GM23338 (cell line): Measurements from ENCODE around the gene USP48. TPM values are rescaled to one million over a fixed set of nuclear protein-coding genes. Genes with fewer than 3 reads are reported as not detected.

Source experiments
- ATAC-seq: fragments of 200-7000 bp; cut with Tn5 transposase; 3 replicates; pipeline ENCODE4 v1.9.1; 2020
- DNase-seq: peaks from one replicate; pipeline ENCODE4 v3.0.0-alpha.2; 2015; ENCODE audit warnings: low spot score
- H2AFZ ChIP-seq: fragments of 200-600 bp; sonication (generic); 2 replicates; pipeline ENCODE4 v1.8.0; 2016; ENCODE audit warnings: antibody characterized with exemption, mild to moderate bottlenecking, moderate library complexity
- H3F3A ChIP-seq: fragments of 200-600 bp; sonication (generic); replicated peaks from 2 replicates; pipeline ENCODE4 v1.8.0; 2017; ENCODE audit warnings: antibody characterized with exemption, mixed run types, low read depth
- H3K27ac ChIP-seq: fragments of 200-600 bp; sonication (generic); 2 replicates; pipeline ENCODE4 v1.6.1; 2016; ENCODE audit warnings: low read depth
- H3K27me3 ChIP-seq: fragments of 200-600 bp; sonication (generic); 2 replicates; pipeline ENCODE4 v1.8.0; 2016; ENCODE audit warnings: mild to moderate bottlenecking, mixed run types, moderate library complexity; ENCODE audit not compliant: insufficient read depth
- H3K36me3 ChIP-seq: fragments of 200-600 bp; sonication (generic); 2 replicates; pipeline ENCODE4 v1.8.0; 2016; ENCODE audit warnings: mild to moderate bottlenecking; ENCODE audit not compliant: insufficient read depth
- H3K4me1 ChIP-seq: fragments of 200-600 bp; sonication (generic); 2 replicates; pipeline ENCODE4 v1.8.0; 2016; ENCODE audit warnings: mild to moderate bottlenecking, moderate library complexity; ENCODE audit not compliant: insufficient read depth
- H3K4me2 ChIP-seq: fragments of 200-600 bp; sonication (generic); 2 replicates; pipeline ENCODE4 v1.7.1; 2017; ENCODE audit warnings: mixed run types
- H3K4me3 ChIP-seq: fragments of 200-600 bp; sonication (generic); 2 replicates; pipeline ENCODE4 v1.6.1; 2016; ENCODE audit warnings: mixed run types
- H3K79me2 ChIP-seq: fragments of 200-600 bp; sonication (generic); replicated peaks from 2 replicates; pipeline ENCODE4 v1.8.0; 2017; ENCODE audit warnings: mild to moderate bottlenecking; ENCODE audit not compliant: insufficient read depth
- H3K9me2 ChIP-seq: fragments of 200-600 bp; sonication (generic); 2 replicates; pipeline ENCODE4 v1.8.0; 2017; ENCODE audit not compliant: insufficient read depth
- H4K20me1 ChIP-seq: fragments of 200-600 bp; sonication (generic); replicated peaks from 2 replicates; pipeline ENCODE4 v1.8.0; 2017; ENCODE audit warnings: mild to moderate bottlenecking; ENCODE audit not compliant: insufficient read depth
- H3K27ac Mint-ChIP-seq: 2 replicates; pipeline ENCODE4 v1.8.0; 2020; ENCODE audit warnings: inconsistent platforms, mild to moderate bottlenecking, moderate library complexity, mixed read lengths
- H3K27me3 Mint-ChIP-seq: 3 replicates; pipeline ENCODE4 v1.8.0; 2022; ENCODE audit warnings: low read depth, mild to moderate bottlenecking, moderate library complexity, mixed read lengths, inconsistent platforms; ENCODE audit not compliant: insufficient read depth, poor library complexity
- H3K36me3 Mint-ChIP-seq: 3 replicates; pipeline ENCODE4 v1.8.0; 2021; ENCODE audit warnings: low read depth, mild to moderate bottlenecking, inconsistent platforms, moderate library complexity, mixed read lengths
- H3K4me1 Mint-ChIP-seq: 3 replicates; pipeline ENCODE4 v1.8.0; 2020; ENCODE audit warnings: mild to moderate bottlenecking, inconsistent platforms, mixed read lengths
- H3K4me3 Mint-ChIP-seq: 3 replicates; pipeline ENCODE4 v1.8.0; 2021; ENCODE audit warnings: moderate library complexity, mild to moderate bottlenecking, inconsistent platforms, mixed read lengths
- H3K9me3 Mint-ChIP-seq: 3 replicates; pipeline ENCODE4 v1.8.0; 2020; ENCODE audit warnings: moderate library complexity, mild to moderate bottlenecking, inconsistent platforms, mixed read lengths
- CREB1 ChIP-seq: fragments of 250-450 bp; sonication (Bioruptor Pico); IDR thresholded peaks from 2 replicates; pipeline ENCODE4 v1.5.0; 2020; ENCODE audit warnings: low read depth, mild to moderate bottlenecking, moderate library complexity
- CTCF ChIP-seq, 2 experiments: fragments of 200-600 bp in 1 of 2; sonication (generic) in 1 of 2; conservative IDR thresholded peaks; 2 replicates each; pipeline versions ENCODE4 v1.5.1 to v1.6.1; 2016 to 2017; ENCODE audit warnings: antibody characterized with exemption in 2 of 2, low read depth in 2 of 2, mild to moderate bottlenecking in 2 of 2, moderate library complexity in 1 of 2
- EZH2 ChIP-seq: fragments of 200-600 bp; sonication (generic); IDR thresholded peaks from one replicate; pipeline ENCODE4 v1.8.0; 2017; ENCODE audit warnings: antibody characterized with exemption, mild to moderate bottlenecking, low read depth; ENCODE audit not compliant: unreplicated experiment
- EZH2phosphoT487 ChIP-seq: fragments of 200-600 bp; sonication (generic); IDR thresholded peaks from one replicate; pipeline ENCODE4 v1.8.1; 2018; ENCODE audit warnings: antibody characterized with exemption; ENCODE audit not compliant: unreplicated experiment
- JUNB ChIP-seq: IDR thresholded peaks from one replicate; pipeline ENCODE4 v1.6.1; 2016; ENCODE audit warnings: antibody characterized with exemption; ENCODE audit not compliant: unreplicated experiment
- POLR2AphosphoS5 ChIP-seq: IDR thresholded peaks from 2 replicates; pipeline ENCODE4 v1.6.1; 2016; ENCODE audit warnings: antibody characterized with exemption, low read depth
- REST ChIP-seq: IDR thresholded peaks from one replicate; pipeline ENCODE4 v1.6.1; 2018; ENCODE audit warnings: antibody characterized with exemption; ENCODE audit not compliant: unreplicated experiment
- STAT1 ChIP-seq: IDR thresholded peaks from one replicate; pipeline ENCODE4 v1.6.1; 2016; ENCODE audit warnings: antibody characterized with exemption; ENCODE audit not compliant: unreplicated experiment
- ZNF114 ChIP-seq: fragments of 250-450 bp; sonication (Bioruptor Pico); IDR thresholded peaks from 2 replicates; pipeline ENCODE4 v1.5.0; 2020; ENCODE audit warnings: mild to moderate bottlenecking, moderate library complexity
- ZNF331 ChIP-seq: fragments of 250-450 bp; sonication (Bioruptor Pico); IDR thresholded peaks from 2 replicates; pipeline ENCODE4 v1.5.0; 2020; ENCODE audit warnings: low read depth, mild to moderate bottlenecking, moderate library complexity
- ZNF462 ChIP-seq: fragments of 250-450 bp; sonication (Bioruptor Pico); IDR thresholded peaks from 2 replicates; pipeline ENCODE4 v1.5.0; 2020; ENCODE audit warnings: mild to moderate bottlenecking, moderate library complexity
- polyA plus RNA-seq: library from polyadenylated mRNA; unstranded; fragments of >200 nt; fragmentation: Nextera tagmentation; extraction: Ambion mirVana; gene quantifications from 2 replicates; pipeline ENCODE4 v1.2.1, GENCODE V29; 2016
- total RNA-seq: library from RNA; depleted of rRNA; stranded (reverse); fragments of >200 nt; shearing (Covaris generic); gene quantifications from 2 replicates; pipeline ENCODE4 v1.2.3, GENCODE V29; 2014
- TF ChIP-seq, protein P1 (sequence below): IDR thresholded peaks from 2 replicates; pipeline ENCODE4 v1.6.1; 2016; ENCODE audit warnings: antibody characterized with exemption

The USP48 gene
- total and polyA plus RNA-seq, 2 experiments from 2014 or later = 85.9 to 151 TPM

DNA sequence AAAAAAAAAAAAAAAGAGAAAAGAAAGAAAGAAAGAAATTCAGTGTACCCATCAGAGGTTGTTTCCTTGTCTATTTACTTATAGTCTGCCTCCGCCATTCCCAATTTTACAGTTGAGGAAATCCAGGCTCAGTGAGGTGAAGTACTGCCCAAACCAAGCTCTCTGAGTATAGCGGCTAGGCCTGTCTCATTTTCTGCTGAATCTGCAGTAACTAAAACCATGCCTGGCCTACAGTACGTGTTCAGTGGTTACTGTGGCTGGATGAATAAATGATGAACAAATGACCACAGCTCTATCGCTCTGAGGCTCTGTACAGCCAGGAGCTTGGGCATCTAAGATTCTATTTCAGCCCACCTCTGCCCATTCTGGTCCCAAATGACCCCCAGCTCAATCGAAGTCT lies 138.0 kb downstream of the USP48 start:
- H3K4me1 ChIP-seq = 0 out of 2 replicates have a peak, but pooled peaks cover 3% of the 10 kb centered on the region
- H3K9me2 ChIP-seq = no peaks in the 10 kb centered on the region
- TF ChIP-seq ZNF114 (CRISPR knock-in tag) = no peak
- no peak for TF ChIP-seq STAT1
- TF ChIP-seq EZH2 = no peak
- no peak for TF ChIP-seq POLR2AphosphoS5
- no peak for TF ChIP-seq CTCF (conservative IDR thresholded peaks at IDR 0.05; ENCODE audit: low read depth in 2 of 2)
- no peak for TF ChIP-seq REST
- TF ChIP-seq ZNF331 (CRISPR knock-in tag) = no peak
- TF ChIP-seq, protein P1, sequence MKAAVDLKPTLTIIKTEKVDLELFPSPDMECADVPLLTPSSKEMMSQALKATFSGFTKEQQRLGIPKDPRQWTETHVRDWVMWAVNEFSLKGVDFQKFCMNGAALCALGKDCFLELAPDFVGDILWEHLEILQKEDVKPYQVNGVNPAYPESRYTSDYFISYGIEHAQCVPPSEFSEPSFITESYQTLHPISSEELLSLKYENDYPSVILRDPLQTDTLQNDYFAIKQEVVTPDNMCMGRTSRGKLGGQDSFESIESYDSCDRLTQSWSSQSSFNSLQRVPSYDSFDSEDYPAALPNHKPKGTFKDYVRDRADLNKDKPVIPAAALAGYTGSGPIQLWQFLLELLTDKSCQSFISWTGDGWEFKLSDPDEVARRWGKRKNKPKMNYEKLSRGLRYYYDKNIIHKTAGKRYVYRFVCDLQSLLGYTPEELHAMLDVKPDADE = no peak
- TF ChIP-seq EZH2phosphoT487 = no peak
- TF ChIP-seq ZNF462 = no peak
- TF ChIP-seq CREB1 (CRISPR knock-in tag) = no peak
- TF ChIP-seq JUNB = no peak
- no peaks in the 10 kb centered on the region for H3K36me3 ChIP-seq
- Mint-ChIP-seq H3K27me3 (peaks cover 6% of the 10 kb centered on the region), H3K9me3 (no peaks in the 10 kb centered on the region), H3K4me1 (peaks cover 8% of the 10 kb centered on the region), H3K4me3 (no peak overlapping the region), H3K27ac (no peak overlapping the region), H3K36me3 (no peaks in the 10 kb centered on the region)
- H3K27me3 ChIP-seq = no peaks in the 10 kb centered on the region
- H4K20me1 ChIP-seq = no peaks in the 10 kb centered on the region
- H3K79me2 ChIP-seq = no peaks in the 10 kb centered on the region
- no peak overlapping the region for H2AFZ ChIP-seq
- DNase-seq (no peak), ATAC-seq (no peak)
- H3K27ac ChIP-seq = no peak overlapping the region
- H3K4me3 ChIP-seq = no peak overlapping the region
- H3F3A ChIP-seq = 0 out of 2 replicates have a peak, but pooled peaks cover 2% of the 10 kb centered on the region
- H3K4me2 ChIP-seq = no peak overlapping the region
